ENCODE results near the gene JTB.

The JTB gene

DNA sequence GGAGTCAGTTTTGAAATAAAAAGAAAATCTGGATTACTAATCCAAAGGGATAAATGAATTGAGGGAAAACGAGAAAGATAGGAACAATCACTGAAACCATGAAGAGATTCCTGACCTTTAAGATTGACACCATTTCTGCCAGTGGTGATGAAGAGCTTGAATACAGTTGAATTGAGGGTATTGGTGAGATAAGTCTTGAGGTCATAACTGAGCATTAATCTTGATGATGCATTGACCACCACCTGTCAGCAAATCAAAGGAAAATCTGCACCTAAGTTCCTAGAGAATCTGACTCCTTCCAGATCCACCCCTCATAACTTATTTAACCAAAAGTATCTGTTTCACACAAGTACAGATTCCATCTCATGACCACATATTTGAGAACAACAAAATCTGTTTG, 34.7 kb upstream of the JTB start:
- no peak for TF ChIP-seq ARNTL (CRISPR knock-in tag; IDR thresholded peaks at IDR 0.05; ENCODE audit: borderline replicate concordance, low read depth)
- TF ChIP-seq, protein P1, sequence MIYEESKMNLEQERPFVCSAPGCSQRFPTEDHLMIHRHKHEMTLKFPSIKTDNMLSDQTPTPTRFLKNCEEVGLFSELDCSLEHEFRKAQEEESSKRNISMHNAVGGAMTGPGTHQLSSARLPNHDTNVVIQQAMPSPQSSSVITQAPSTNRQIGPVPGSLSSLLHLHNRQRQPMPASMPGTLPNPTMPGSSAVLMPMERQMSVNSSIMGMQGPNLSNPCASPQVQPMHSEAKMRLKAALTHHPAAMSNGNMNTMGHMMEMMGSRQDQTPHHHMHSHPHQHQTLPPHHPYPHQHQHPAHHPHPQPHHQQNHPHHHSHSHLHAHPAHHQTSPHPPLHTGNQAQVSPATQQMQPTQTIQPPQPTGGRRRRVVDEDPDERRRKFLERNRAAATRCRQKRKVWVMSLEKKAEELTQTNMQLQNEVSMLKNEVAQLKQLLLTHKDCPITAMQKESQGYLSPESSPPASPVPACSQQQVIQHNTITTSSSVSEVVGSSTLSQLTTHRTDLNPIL (CRISPR knock-in tag; IDR thresholded peaks at IDR 0.05; ENCODE audit: low read depth): no peak
- TF ChIP-seq, protein P2, sequence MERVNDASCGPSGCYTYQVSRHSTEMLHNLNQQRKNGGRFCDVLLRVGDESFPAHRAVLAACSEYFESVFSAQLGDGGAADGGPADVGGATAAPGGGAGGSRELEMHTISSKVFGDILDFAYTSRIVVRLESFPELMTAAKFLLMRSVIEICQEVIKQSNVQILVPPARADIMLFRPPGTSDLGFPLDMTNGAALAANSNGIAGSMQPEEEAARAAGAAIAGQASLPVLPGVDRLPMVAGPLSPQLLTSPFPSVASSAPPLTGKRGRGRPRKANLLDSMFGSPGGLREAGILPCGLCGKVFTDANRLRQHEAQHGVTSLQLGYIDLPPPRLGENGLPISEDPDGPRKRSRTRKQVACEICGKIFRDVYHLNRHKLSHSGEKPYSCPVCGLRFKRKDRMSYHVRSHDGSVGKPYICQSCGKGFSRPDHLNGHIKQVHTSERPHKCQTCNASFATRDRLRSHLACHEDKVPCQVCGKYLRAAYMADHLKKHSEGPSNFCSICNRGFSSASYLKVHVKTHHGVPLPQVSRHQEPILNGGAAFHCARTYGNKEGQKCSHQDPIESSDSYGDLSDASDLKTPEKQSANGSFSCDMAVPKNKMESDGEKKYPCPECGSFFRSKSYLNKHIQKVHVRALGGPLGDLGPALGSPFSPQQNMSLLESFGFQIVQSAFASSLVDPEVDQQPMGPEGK (CRISPR knock-in tag; IDR thresholded peaks at IDR 0.05; ENCODE audit: borderline replicate concordance): no peak
- TF ChIP-seq, protein P3, sequence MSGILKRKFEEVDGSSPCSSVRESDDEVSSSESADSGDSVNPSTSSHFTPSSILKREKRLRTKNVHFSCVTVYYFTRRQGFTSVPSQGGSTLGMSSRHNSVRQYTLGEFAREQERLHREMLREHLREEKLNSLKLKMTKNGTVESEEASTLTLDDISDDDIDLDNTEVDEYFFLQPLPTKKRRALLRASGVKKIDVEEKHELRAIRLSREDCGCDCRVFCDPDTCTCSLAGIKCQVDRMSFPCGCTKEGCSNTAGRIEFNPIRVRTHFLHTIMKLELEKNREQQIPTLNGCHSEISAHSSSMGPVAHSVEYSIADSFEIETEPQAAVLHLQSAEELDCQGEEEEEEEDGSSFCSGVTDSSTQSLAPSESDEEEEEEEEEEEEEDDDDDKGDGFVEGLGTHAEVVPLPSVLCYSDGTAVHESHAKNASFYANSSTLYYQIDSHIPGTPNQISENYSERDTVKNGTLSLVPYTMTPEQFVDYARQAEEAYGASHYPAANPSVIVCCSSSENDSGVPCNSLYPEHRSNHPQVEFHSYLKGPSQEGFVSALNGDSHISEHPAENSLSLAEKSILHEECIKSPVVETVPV (CRISPR knock-in tag; IDR thresholded peaks at IDR 0.05): no peak
- TF ChIP-seq TCF4 (CRISPR knock-in tag; IDR thresholded peaks at IDR 0.05; ENCODE audit: borderline replicate concordance): no peak
- TF ChIP-seq ZNF565 (CRISPR knock-in tag; conservative IDR thresholded peaks at IDR 0.05; ENCODE audit: low read depth): no peak
- TF ChIP-seq ISL1 (CRISPR knock-in tag; IDR thresholded peaks at IDR 0.05): no peak
- no peak for TF ChIP-seq OSR1 (CRISPR knock-in tag; IDR thresholded peaks at IDR 0.05)
- no peak for TF ChIP-seq RARB (CRISPR knock-in tag; IDR thresholded peaks at IDR 0.05)
- no peak for TF ChIP-seq ZNF8 (CRISPR knock-in tag; IDR thresholded peaks at IDR 0.05)
- no peak for TF ChIP-seq PPARA (CRISPR knock-in tag; IDR thresholded peaks at IDR 0.05; ENCODE audit: borderline replicate concordance)
- no peak for TF ChIP-seq GLIS3 (CRISPR knock-in tag; IDR thresholded peaks at IDR 0.05)
- TF ChIP-seq ZFP30 (CRISPR knock-in tag; IDR thresholded peaks at IDR 0.05): no peak
- TF ChIP-seq CSDC2 (CRISPR knock-in tag; IDR thresholded peaks at IDR 0.05): no peak
- TF ChIP-seq, protein P4, sequence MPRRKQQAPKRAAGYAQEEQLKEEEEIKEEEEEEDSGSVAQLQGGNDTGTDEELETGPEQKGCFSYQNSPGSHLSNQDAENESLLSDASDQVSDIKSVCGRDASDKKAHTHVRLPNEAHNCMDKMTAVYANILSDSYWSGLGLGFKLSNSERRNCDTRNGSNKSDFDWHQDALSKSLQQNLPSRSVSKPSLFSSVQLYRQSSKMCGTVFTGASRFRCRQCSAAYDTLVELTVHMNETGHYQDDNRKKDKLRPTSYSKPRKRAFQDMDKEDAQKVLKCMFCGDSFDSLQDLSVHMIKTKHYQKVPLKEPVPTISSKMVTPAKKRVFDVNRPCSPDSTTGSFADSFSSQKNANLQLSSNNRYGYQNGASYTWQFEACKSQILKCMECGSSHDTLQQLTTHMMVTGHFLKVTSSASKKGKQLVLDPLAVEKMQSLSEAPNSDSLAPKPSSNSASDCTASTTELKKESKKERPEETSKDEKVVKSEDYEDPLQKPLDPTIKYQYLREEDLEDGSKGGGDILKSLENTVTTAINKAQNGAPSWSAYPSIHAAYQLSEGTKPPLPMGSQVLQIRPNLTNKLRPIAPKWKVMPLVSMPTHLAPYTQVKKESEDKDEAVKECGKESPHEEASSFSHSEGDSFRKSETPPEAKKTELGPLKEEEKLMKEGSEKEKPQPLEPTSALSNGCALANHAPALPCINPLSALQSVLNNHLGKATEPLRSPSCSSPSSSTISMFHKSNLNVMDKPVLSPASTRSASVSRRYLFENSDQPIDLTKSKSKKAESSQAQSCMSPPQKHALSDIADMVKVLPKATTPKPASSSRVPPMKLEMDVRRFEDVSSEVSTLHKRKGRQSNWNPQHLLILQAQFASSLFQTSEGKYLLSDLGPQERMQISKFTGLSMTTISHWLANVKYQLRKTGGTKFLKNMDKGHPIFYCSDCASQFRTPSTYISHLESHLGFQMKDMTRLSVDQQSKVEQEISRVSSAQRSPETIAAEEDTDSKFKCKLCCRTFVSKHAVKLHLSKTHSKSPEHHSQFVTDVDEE (CRISPR knock-in tag; IDR thresholded peaks at IDR 0.05): no peak
- TF ChIP-seq ZNF70 (CRISPR knock-in tag; IDR thresholded peaks at IDR 0.05): no peak
- TF ChIP-seq ZC3H10 (CRISPR knock-in tag; IDR thresholded peaks at IDR 0.05): no peak
- no peak for ATAC-seq

DNA sequence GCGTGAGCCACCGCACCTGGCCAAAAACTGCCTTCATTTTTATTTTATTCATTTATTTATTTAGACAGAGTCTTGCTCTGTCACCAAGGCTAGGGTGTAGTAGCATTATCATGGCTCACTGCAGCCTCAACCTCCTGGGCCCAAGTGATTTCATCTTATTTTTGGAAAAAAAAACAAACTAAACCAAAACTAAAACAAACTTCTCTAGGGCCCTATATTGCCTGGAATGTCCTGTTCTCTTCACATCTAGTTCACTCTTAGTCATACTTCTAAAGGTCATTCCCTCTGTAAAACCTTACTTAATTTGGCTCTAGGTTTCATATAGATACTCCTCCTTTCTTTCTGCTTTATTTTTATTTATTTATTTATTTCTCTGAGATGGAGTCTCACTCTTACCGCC, 28.7 kb upstream of the JTB start:
- TF ChIP-seq ARNTL (CRISPR knock-in tag; IDR thresholded peaks at IDR 0.05; ENCODE audit: borderline replicate concordance, low read depth) (no peak), ESRRG (CRISPR knock-in tag; IDR thresholded peaks at IDR 0.05) (no peak), OSR1 (CRISPR knock-in tag; IDR thresholded peaks at IDR 0.05) (no peak), RARB (CRISPR knock-in tag; IDR thresholded peaks at IDR 0.05) (no peak), ISL1 (CRISPR knock-in tag; IDR thresholded peaks at IDR 0.05) (no peak), TCF4 (CRISPR knock-in tag; IDR thresholded peaks at IDR 0.05; ENCODE audit: borderline replicate concordance) (no peak)
- TF ChIP-seq, protein P2 (CRISPR knock-in tag; IDR thresholded peaks at IDR 0.05; ENCODE audit: borderline replicate concordance): no peak
- ATAC-seq: no peak

DNA sequence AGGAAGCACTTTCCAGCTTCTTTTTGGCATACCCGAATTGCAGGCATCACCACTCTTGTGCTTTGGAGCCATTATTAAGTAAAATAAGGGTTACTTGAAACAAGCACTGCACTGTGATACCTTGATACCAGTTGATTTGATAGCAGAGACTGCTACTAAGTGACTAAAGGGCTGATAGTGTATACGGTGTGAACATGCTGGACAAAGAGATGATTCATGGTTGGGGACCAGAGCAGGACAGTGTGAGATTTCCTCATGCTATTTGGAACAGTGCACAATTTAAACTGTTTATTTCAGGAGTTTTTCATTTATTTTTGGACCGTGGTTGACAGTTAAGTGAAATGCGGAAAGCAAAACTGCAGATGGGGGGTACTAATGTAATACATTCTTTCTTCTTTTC, 22.9 kb upstream of the JTB start:
- no peak for ATAC-seq

More for the DNA sequence above, 22.9 kb upstream of the JTB start:
- TF ChIP-seq, protein P4 (CRISPR knock-in tag; IDR thresholded peaks at IDR 0.05): no peak
- TF ChIP-seq OSR1 (CRISPR knock-in tag; IDR thresholded peaks at IDR 0.05): no peak
- no peak for TF ChIP-seq ESRRG (CRISPR knock-in tag; IDR thresholded peaks at IDR 0.05)
- no peak for TF ChIP-seq ZNF8 (CRISPR knock-in tag; IDR thresholded peaks at IDR 0.05)
- no peak for TF ChIP-seq CSDC2 (CRISPR knock-in tag; IDR thresholded peaks at IDR 0.05)
- TF ChIP-seq ZNF70 (CRISPR knock-in tag; IDR thresholded peaks at IDR 0.05): no peak
- no peak for TF ChIP-seq TCF4 (CRISPR knock-in tag; IDR thresholded peaks at IDR 0.05; ENCODE audit: borderline replicate concordance)
- TF ChIP-seq, protein P1 (CRISPR knock-in tag; IDR thresholded peaks at IDR 0.05; ENCODE audit: low read depth): no peak
- TF ChIP-seq BACH2 (CRISPR knock-in tag; IDR thresholded peaks at IDR 0.05; ENCODE audit: borderline replicate concordance): no peak
- TF ChIP-seq SNAI2 (CRISPR knock-in tag; IDR thresholded peaks at IDR 0.05): no peak
- TF ChIP-seq ISL1 (CRISPR knock-in tag; IDR thresholded peaks at IDR 0.05): no peak
- no peak for TF ChIP-seq PPARA (CRISPR knock-in tag; IDR thresholded peaks at IDR 0.05; ENCODE audit: borderline replicate concordance)
- TF ChIP-seq, protein P2 (CRISPR knock-in tag; IDR thresholded peaks at IDR 0.05; ENCODE audit: borderline replicate concordance): no peak

All from SK-N-SH treated with all-trans-retinoic acid at 6 μM for 48 hours (cell line).